ENCODE data around the gene CRTAP. TPM values are rescaled to one million over a fixed set of nuclear protein-coding genes. Genes with fewer than 3 reads are reported as not detected.

The CRTAP gene
- total RNA-seq, 1 experiment from 2014 or later, result 174 TPM

GRCh38 chr3:33186524-33187367 is 72.9 kb downstream of the CRTAP start:
- Histone ChIP-seq H2AFZ (ENCODE audit: low read length) (no peak overlapping the region), H3F3A (ENCODE audit: low read length, unreplicated experiment) (no peaks in the 10 kb centered on the region), H3K79me2 (ENCODE audit: low read length) (no peaks in the 10 kb centered on the region), H3K4me1 (ENCODE audit: insufficient read depth, low read length) (peaks cover 3% of the 10 kb centered on the region; the same call in 1 of the 2 replicates), H3K4me2 (ENCODE audit: low read length) (no peak overlapping the region), H3K4me3 (ENCODE audit: low read length) (no peak overlapping the region), H3K9ac (ENCODE audit: low read length) (no peak overlapping the region), H3K36me3 (ENCODE audit: low read depth, low read length) (no peaks in the 10 kb centered on the region), H3K9me3 (ENCODE audit: low read length) (no peaks in the 10 kb centered on the region), H3K27me3 (ENCODE audit: low read length) (no peaks in the 10 kb centered on the region), H4K20me1 (ENCODE audit: low read length) (no peaks in the 10 kb centered on the region), H3K9me2 (replicated peaks; ENCODE audit: low read length) (no peaks in the 10 kb centered on the region), H3K27ac (ENCODE audit: low read length) (no peak overlapping the region)
- intact Hi-C loops (cut with micrococcal nuclease), result no loop called here
- DNase-seq (peak; percentile 42), ATAC-seq (peak; percentile 98)
- CTCF ChIA-PET, result no interaction called here
- no TSS peak for BruUV-seq (replicated peaks)
- TF ChIP-seq CTCF (conservative IDR thresholded peaks at IDR 0.05; ENCODE audit: low read depth, low read length) (no peak), EZH2 (IDR thresholded peaks at IDR 0.05; ENCODE audit: low read length, unreplicated experiment) (no peak), EZH2phosphoT487 (IDR thresholded peaks at IDR 0.05; ENCODE audit: borderline replicate concordance, low read length) (no peak)
- POLR2A ChIA-PET (ENCODE audit: unreplicated experiment), result no interaction called here

DNA sequence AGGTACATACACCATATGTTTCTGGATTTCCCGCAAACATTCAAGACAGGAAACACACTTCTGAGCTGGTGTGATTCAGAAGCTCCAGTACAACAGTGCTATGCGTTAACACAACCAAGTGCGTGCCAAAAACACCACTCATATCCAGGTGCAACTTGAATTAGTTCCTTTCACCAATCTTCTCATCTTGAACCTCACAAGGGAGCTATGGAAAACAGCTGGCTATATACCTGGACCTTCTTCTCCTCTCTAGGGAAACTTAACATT is 73.5 kb downstream of the CRTAP start:
- no peaks in the 10 kb centered on the region for H3K27me3 ChIP-seq (ENCODE audit: low read length)
- CTCF ChIA-PET, result no interaction called here

More for the DNA sequence above, 73.5 kb downstream of the CRTAP start:
- Histone ChIP-seq H3K9me3 (ENCODE audit: low read length) (no peaks in the 10 kb centered on the region), H3F3A (ENCODE audit: low read length, unreplicated experiment) (no peaks in the 10 kb centered on the region), H3K4me2 (ENCODE audit: low read length) (no peak overlapping the region), H3K27ac (ENCODE audit: low read length) (no peak overlapping the region), H3K4me1 (ENCODE audit: insufficient read depth, low read length) (peaks cover 3% of the 10 kb centered on the region; the same call in 1 of the 2 replicates), H2AFZ (ENCODE audit: low read length) (no peak overlapping the region), H3K79me2 (ENCODE audit: low read length) (no peaks in the 10 kb centered on the region), H3K9me2 (replicated peaks; ENCODE audit: low read length) (no peaks in the 10 kb centered on the region), H3K9ac (ENCODE audit: low read length) (no peak overlapping the region), H3K4me3 (ENCODE audit: low read length) (no peak overlapping the region), H3K36me3 (ENCODE audit: low read depth, low read length) (no peaks in the 10 kb centered on the region), H4K20me1 (ENCODE audit: low read length) (no peaks in the 10 kb centered on the region)
- no peak for DNase-seq
- ATAC-seq, result peak; percentile 42; the same call in 1 of the 2 replicates
- TF ChIP-seq EZH2 (IDR thresholded peaks at IDR 0.05; ENCODE audit: low read length, unreplicated experiment) (no peak), EZH2phosphoT487 (IDR thresholded peaks at IDR 0.05; ENCODE audit: borderline replicate concordance, low read length) (no peak), CTCF (conservative IDR thresholded peaks at IDR 0.05; ENCODE audit: low read depth, low read length) (no peak)
- POLR2A ChIA-PET (ENCODE audit: unreplicated experiment), result no interaction called here
- intact Hi-C loops (cut with micrococcal nuclease), result no loop called here
- no TSS peak for BruUV-seq (replicated peaks)
